ENCODE results near the gene PPP2R5D. TPM values are rescaled to one million over a fixed set of nuclear protein-coding genes. Genes with fewer than 3 reads are reported as not detected.

The PPP2R5D gene
- total and polyA plus RNA-seq, 9 of the 15 experiments (the other 6 are each of a cell fraction or from before 2014, with no cell fraction given) = 1.3 to 96.1 (median 38.4) TPM

- 0 out of 2 replicates have a peak, but pooled peaks have one; percentile 14 for TF ChIP-seq ZNF395 (CRISPR knock-in tag; IDR thresholded peaks at IDR 0.05)
- 0 out of 2 replicates have a peak, but pooled peaks have one; percentile 66 for TF ChIP-seq FOXK1 (CRISPR knock-in tag; IDR thresholded peaks at IDR 0.05; ENCODE audit: borderline replicate concordance)
- peak; percentile 48 for TF ChIP-seq CBFA2T3 (IDR thresholded peaks at IDR 0.05)
- no peak for TF ChIP-seq STAT5B (CRISPR knock-in tag; IDR thresholded peaks at IDR 0.05)
These were observed 74.2 kb downstream of the PPP2R5D start (continued) for GRCh38 chr6:43058531-43058930.

- no peaks in the 10 kb centered on the region for H3K27me3 ChIP-seq (ENCODE audit: control insufficient read depth in 2 of 2, insufficient read depth in 2 of 2, low read length in 2 of 2)
- BruUV-seq (replicated peaks) = no TSS peak
- H4K20me1 ChIP-seq (replicated peaks; ENCODE audit: control insufficient read depth, insufficient read depth, low read length) = no peaks in the 10 kb centered on the region
- under 1% methylated on average over 61 of the region's 64 CpGs for WGBS (ENCODE audit: insufficient coverage, low coverage, missing lambda C conversion rate)
- in situ Hi-C loops (cut with MboI) = no loop called here
- H2AFZ ChIP-seq (ENCODE audit: low read depth, low read length) = peak within 1 kb of the TSS; percentile 98
- H3K4me2 ChIP-seq (ENCODE audit: insufficient read depth, low read length) = peak within 1 kb of the TSS; percentile 96
- H3K9me1 ChIP-seq (ENCODE audit: control insufficient read depth, insufficient read depth, low read length) = no peaks in the 10 kb centered on the region
- peaks cover 21% of the 10 kb centered on the region for H3K79me2 ChIP-seq (ENCODE audit: control insufficient read depth, insufficient read depth, low read length)
- DNase-seq (ENCODE audit: extremely low read depth in 1 of 4, low spot score in 3 of 4) (peak; percentile 99 to 100 (median 100)), ATAC-seq (peak; percentile 97), FAIRE-seq (peak; percentile 100)
- H3K36me3 ChIP-seq (ENCODE audit: control insufficient read depth, insufficient read depth, low read length) = peaks cover 43% of the 10 kb centered on the region
- peak within 1 kb of the TSS; percentile 96 to 97 for H3K9ac ChIP-seq (ENCODE audit: insufficient read depth in 1 of 2, low read depth in 2 of 2, low read length in 2 of 2)
- CTCF ChIA-PET (ENCODE audit: low intra/inter-chr PET ratio) = interaction anchor here (0.5 to 0.6 kb wide), 2 partner anchors 76 to 112 kb away, joined by 3 read pairs; no protein-coding TSS in a partner anchor
- H3K4me1 ChIP-seq (replicated peaks in 1 of 2; ENCODE audit: control insufficient read depth in 2 of 2, insufficient read depth in 2 of 2, low read length in 2 of 2) = peaks cover 15 to 18% of the 10 kb centered on the region in 2 experiments
- H3K9me3 ChIP-seq (replicated peaks; ENCODE audit: control insufficient read depth, insufficient read depth, low read depth, low read length) = no peaks in the 10 kb centered on the region
- POLR2A ChIA-PET = interaction anchor here (0.5 to 2.4 kb wide), 13 partner anchors 10 to 806 kb away, joined by 3 to 10 read pairs (median 4); partner anchors contain the start of genes KLHDC3, MEA1 and PPP2R5D
- intact Hi-C loops (cut with micrococcal nuclease) = loop anchor here (2.0 kb wide), 1 partner anchor 45 kb away; the partner anchor contains the start of gene KLHDC3
- H3K4me3 ChIP-seq = peak within 1 kb of the TSS; percentile 88
- H3K27ac ChIP-seq (ENCODE audit: extremely low read depth, low read depth, low read length) = peak within 1 kb of the TSS; percentile 96
- TF ChIP-seq IRF1 (CRISPR knock-in tag; IDR thresholded peaks at IDR 0.05; ENCODE audit: borderline replicate concordance) (no peak), NR0B1 (IDR thresholded peaks at IDR 0.05; ENCODE audit: partially characterized antibody) (no peak), SMAD1 (IDR thresholded peaks at IDR 0.05; ENCODE audit: low read depth, low read length, partially characterized antibody) (peak; percentile 75), NFRKB (IDR thresholded peaks at IDR 0.05; ENCODE audit: low read depth) (0 out of 2 replicates have a peak, but pooled peaks have one; percentile 50), PHF20 (IDR thresholded peaks at IDR 0.05; ENCODE audit: partially characterized antibody) (peak; percentile 98), EHMT2 (IDR thresholded peaks at IDR 0.05) (no peak), MTF1 (CRISPR knock-in tag; IDR thresholded peaks at IDR 0.05; ENCODE audit: borderline replicate concordance) (no peak), CGGBP1 (CRISPR knock-in tag; IDR thresholded peaks at IDR 0.05) (no peak), HDAC2 (IDR thresholded peaks at IDR 0.05) (peak; percentile 61; the same call in 1 of the 2 replicates), ZNF311 (CRISPR knock-in tag; IDR thresholded peaks at IDR 0.05) (no peak), ZC3H8 (IDR thresholded peaks at IDR 0.05) (no peak), KAT7 (CRISPR knock-in tag; IDR thresholded peaks at IDR 0.05; ENCODE audit: borderline replicate concordance) (peak; percentile 89; the same call in 1 of the 2 replicates), YBX1 (IDR thresholded peaks at IDR 0.05) (no peak)
These were observed 75.0 kb downstream of the PPP2R5D start, which contains the start of the genes KLC4 and MRPL2 for GRCh38 chr6:43059168-43060033. TSS of gene KLC4 (plus strand) at chr6:43059631. CDS start at chr6:43061336, 1,705 bp downstream. TSS of gene MRPL2 (minus strand) at chr6:43059434. CDS start at chr6:43059381, 53 bp downstream.

All from K562 (cell line).